ENCODE results near the gene CPN2. TPM values are rescaled to one million over a fixed set of nuclear protein-coding genes. Genes with fewer than 3 reads are reported as not detected.

CPN2 gene
- total and polyA plus RNA-seq, 2 of the 8 experiments (the other 6 are each of a cell fraction or from before 2014, with no cell fraction given): 0.03 TPM; not detected in 1

DNA sequence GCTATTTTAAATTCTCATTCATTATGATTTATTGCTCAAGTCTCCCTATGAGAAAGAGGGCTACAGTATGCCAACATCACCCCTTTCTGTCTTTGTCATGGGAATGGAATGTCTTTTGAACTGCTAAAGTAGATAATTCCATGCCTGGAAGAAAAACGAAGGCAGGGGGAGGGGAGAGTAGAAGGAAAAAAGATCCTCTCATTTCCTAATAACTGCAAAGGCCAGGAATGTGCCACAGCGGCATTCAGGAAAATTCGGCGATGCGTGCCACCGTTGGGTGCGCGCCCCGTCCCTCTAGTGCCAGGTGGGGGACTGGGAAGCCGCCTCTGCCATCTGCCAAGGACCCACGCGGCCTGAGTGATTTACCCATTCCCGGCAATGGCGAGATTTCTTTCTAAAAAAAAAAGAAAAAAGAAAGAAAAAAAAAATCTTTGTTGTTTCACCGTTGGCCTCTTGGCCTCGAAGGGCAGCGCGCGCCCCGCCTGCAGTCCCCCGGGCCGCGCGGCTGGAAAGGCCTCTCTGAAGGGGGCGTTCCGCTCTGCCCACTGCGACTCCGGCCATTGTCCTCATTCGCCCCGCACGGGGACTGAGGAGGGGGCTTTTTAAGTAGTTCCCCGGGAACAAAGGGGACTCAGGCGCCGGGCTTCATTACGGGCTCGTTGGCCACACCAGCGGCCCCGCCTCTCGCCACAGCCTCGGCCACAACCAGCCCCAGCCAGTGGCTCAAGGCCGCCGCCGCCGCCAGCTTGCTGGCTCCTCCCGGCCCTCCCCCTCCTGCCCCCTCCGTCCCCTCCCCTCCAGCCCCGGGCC lies 54.5 kb downstream of the CPN2 start (continued):
- no peak for TF ChIP-seq SAP30 (IDR thresholded peaks at IDR 0.05; ENCODE audit: insufficient read depth, insufficient replicate concordance, low read length)
- TF ChIP-seq RXRA (IDR thresholded peaks at IDR 0.05; ENCODE audit: insufficient read depth, low read depth, low read length): no peak
- peak; percentile 38; the same call in 1 of the 2 replicates for TF ChIP-seq PHF8 (conservative IDR thresholded peaks at IDR 0.05; ENCODE audit: low read depth, low read length)
- no peak for TF ChIP-seq CHD2 (IDR thresholded peaks at IDR 0.05; ENCODE audit: low read length)
- no peak for TF ChIP-seq RNF2 (IDR thresholded peaks at IDR 0.05; ENCODE audit: borderline replicate concordance, low read depth, low read length, missing control alignments, poor library complexity, severe bottlenecking)
- TF ChIP-seq POLR2AphosphoS5 (IDR thresholded peaks at IDR 0.05; ENCODE audit: low read depth, low read length): peak; percentile 64; the same call in 1 of the 2 replicates
- no peak for TF ChIP-seq NANOG (IDR thresholded peaks at IDR 0.05; ENCODE audit: insufficient read depth, low read depth, low read length, poor library complexity, severe bottlenecking)
- TF ChIP-seq BRCA1 (IDR thresholded peaks at IDR 0.05; ENCODE audit: low read depth, low read length): no peak
- no peak for TF ChIP-seq ZNF274 (IDR thresholded peaks at IDR 0.05; ENCODE audit: borderline replicate concordance, extremely low read depth, low read length)
- no peak; the same call in 1 of the 2 replicates for TF ChIP-seq TBP (IDR thresholded peaks at IDR 0.05; ENCODE audit: low read depth, low read length)
- TF ChIP-seq YY1 (IDR thresholded peaks at IDR 0.05; ENCODE audit: low read depth, low read length): peak; percentile 26; the same call in 1 of the 2 replicates
- TF ChIP-seq SUZ12 (IDR thresholded peaks at IDR 0.05; ENCODE audit: low read length): no peak
- no peak for TF ChIP-seq KDM4A (IDR thresholded peaks at IDR 0.05; ENCODE audit: low read depth, low read length, severe bottlenecking)
- no peak for TF ChIP-seq TAF7 (optimal IDR thresholded peaks at IDR 0.05; ENCODE audit: borderline replicate concordance, low read depth, low read length)
- TF ChIP-seq SIX5 (IDR thresholded peaks at IDR 0.05; ENCODE audit: low read depth, low read length): no peak
- TF ChIP-seq, protein P1, sequence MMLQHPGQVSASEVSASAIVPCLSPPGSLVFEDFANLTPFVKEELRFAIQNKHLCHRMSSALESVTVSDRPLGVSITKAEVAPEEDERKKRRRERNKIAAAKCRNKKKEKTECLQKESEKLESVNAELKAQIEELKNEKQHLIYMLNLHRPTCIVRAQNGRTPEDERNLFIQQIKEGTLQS (IDR thresholded peaks at IDR 0.05; ENCODE audit: insufficient read depth, low read depth, low read length): no peak; the same call in 1 of the 2 replicates
- no peak for TF ChIP-seq KDM1A (IDR thresholded peaks at IDR 0.05; ENCODE audit: borderline replicate concordance, low read length)
- TF ChIP-seq SP4 (IDR thresholded peaks at IDR 0.05; ENCODE audit: low read length): peak; percentile 37; the same call in 1 of the 2 replicates
- TF ChIP-seq RFX5 (IDR thresholded peaks at IDR 0.05; ENCODE audit: borderline replicate concordance, low read depth, low read length): no peak
- TF ChIP-seq CREB1 (IDR thresholded peaks at IDR 0.05): 0 out of 2 replicates have a peak, but pooled peaks have one; percentile 13
- TF ChIP-seq BCL11A (IDR thresholded peaks at IDR 0.05; ENCODE audit: low read depth in 2 of 2, low read length in 2 of 2): no peak

Measured in H1 (cell line).